PC-9 (cell line): Measurements from ENCODE around the gene FAM171A1.

Experiments used
- EZH2 ChIP-seq: fragments of 200-600 bp; sonication (generic); IDR thresholded peaks from 2 replicates; pipeline ENCODE4 v1.8.0; 2017; ENCODE audit warnings: antibody characterized with exemption, low read depth
- TF ChIP-seq, protein P1 (sequence below): fragments of 200-600 bp; sonication (generic); conservative IDR thresholded peaks from 2 replicates; pipeline ENCODE4 v1.6.1; 2017; ENCODE audit warnings: mixed run types, antibody characterized with exemption, mild to moderate bottlenecking, moderate library complexity

DNA sequence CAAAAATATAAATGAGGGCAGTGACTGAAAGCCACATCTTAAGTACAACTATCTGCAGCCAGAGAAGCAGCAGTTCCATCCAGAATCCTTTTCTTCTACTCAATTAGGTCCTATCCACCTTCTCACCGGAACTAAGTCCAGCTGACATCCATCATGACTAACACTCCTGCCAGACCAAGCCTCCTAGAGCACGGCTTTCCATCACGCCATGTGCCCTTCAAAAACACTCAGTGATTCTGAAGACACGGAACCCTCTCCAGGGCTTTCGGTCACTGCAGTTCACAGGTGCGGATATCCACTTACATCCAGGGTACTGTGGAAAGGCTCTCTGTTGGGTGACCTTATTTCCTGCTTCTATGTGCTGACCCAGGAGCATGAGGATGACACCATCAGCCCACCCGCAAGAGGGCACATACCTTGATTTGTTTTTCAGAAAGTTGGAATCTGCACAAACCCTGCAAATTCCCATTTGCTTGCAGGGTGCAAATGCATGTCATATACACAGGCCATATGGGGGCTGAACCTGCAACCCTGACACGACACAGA lies 64.3 kb downstream of the FAM171A1 start:
- no peak for TF ChIP-seq EZH2
- TF ChIP-seq, protein P1, sequence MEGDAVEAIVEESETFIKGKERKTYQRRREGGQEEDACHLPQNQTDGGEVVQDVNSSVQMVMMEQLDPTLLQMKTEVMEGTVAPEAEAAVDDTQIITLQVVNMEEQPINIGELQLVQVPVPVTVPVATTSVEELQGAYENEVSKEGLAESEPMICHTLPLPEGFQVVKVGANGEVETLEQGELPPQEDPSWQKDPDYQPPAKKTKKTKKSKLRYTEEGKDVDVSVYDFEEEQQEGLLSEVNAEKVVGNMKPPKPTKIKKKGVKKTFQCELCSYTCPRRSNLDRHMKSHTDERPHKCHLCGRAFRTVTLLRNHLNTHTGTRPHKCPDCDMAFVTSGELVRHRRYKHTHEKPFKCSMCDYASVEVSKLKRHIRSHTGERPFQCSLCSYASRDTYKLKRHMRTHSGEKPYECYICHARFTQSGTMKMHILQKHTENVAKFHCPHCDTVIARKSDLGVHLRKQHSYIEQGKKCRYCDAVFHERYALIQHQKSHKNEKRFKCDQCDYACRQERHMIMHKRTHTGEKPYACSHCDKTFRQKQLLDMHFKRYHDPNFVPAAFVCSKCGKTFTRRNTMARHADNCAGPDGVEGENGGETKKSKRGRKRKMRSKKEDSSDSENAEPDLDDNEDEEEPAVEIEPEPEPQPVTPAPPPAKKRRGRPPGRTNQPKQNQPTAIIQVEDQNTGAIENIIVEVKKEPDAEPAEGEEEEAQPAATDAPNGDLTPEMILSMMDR = no peak
